HEK293 (cell line): ENCODE data around the gene ATP1A3.

ENCODE experiments used
- BCL11B ChIP-seq: fragments of 450-650 bp; formaldehyde crosslinking; IDR thresholded peaks from 2 replicates; pipeline ENCODE4 v1.5.1; 2016; ENCODE audit warnings: low read depth, missing biosample characterization, missing genetic modification characterization
- GFI1B ChIP-seq: fragments of 450-650 bp; formaldehyde crosslinking; IDR thresholded peaks from 2 replicates; pipeline ENCODE4 v1.5.1; 2016; ENCODE audit warnings: missing biosample characterization, missing genetic modification characterization
- GLIS1 ChIP-seq: fragments of 450-650 bp; formaldehyde crosslinking; IDR thresholded peaks from 2 replicates; pipeline ENCODE4 v1.5.1; 2016; ENCODE audit warnings: missing biosample characterization, missing genetic modification characterization
- KLF9 ChIP-seq: fragments of 450-650 bp; formaldehyde crosslinking; IDR thresholded peaks from 2 replicates; pipeline ENCODE4 v1.5.1; 2016; ENCODE audit warnings: missing biosample characterization, missing genetic modification characterization, low read depth
- MZF1 ChIP-seq: fragments of 450-650 bp; formaldehyde crosslinking; IDR thresholded peaks from 2 replicates; pipeline ENCODE4 v1.5.1; 2017; ENCODE audit warnings: missing biosample characterization, missing genetic modification characterization, borderline replicate concordance
- SP2 ChIP-seq: fragments of 450-650 bp; formaldehyde crosslinking; IDR thresholded peaks from 2 replicates; pipeline ENCODE4 v1.5.1; 2016; ENCODE audit warnings: missing biosample characterization, missing genetic modification characterization
- SP3 ChIP-seq: fragments of 450-650 bp; formaldehyde crosslinking; IDR thresholded peaks from 2 replicates; pipeline ENCODE4 v1.5.1; 2016; ENCODE audit warnings: missing biosample characterization, missing genetic modification characterization
- ZBTB1 ChIP-seq: fragments of 450-650 bp; formaldehyde crosslinking; IDR thresholded peaks from 2 replicates; pipeline ENCODE4 v1.5.1; 2016; ENCODE audit warnings: missing biosample characterization, missing genetic modification characterization
- ZFHX2 ChIP-seq: fragments of 450-650 bp; formaldehyde crosslinking; conservative IDR thresholded peaks from 2 replicates; pipeline ENCODE4 v1.5.1; 2016; ENCODE audit warnings: missing biosample characterization, missing genetic modification characterization
- ZFP69B ChIP-seq: fragments of 450-650 bp; formaldehyde crosslinking; IDR thresholded peaks from 2 replicates; pipeline ENCODE4 v1.5.1; 2016; ENCODE audit warnings: missing biosample characterization, missing genetic modification characterization
- ZNF24 ChIP-seq: fragments of 450-650 bp; formaldehyde crosslinking; IDR thresholded peaks from 2 replicates; pipeline ENCODE4 v1.5.1; 2016; ENCODE audit warnings: missing biosample characterization, missing genetic modification characterization
- ZNF274 ChIP-seq, 2 experiments: fragments of 200-500 bp in 1 of 2; fragments of 450-650 bp in 1 of 2; sonication (Bioruptor generic) in 1 of 2; formaldehyde crosslinking in 1 of 2; IDR thresholded peaks; 2 replicates each; pipeline versions ENCODE4 v1.5.1 to v1.6.1; 2014 to 2016; ENCODE audit warnings: borderline replicate concordance in 1 of 2, inconsistent platforms in 1 of 2, low read length in 1 of 2, missing biosample characterization in 1 of 2, missing genetic modification characterization in 1 of 2
- ZNF292 ChIP-seq: fragments of 450-650 bp; formaldehyde crosslinking; IDR thresholded peaks from 2 replicates; pipeline ENCODE4 v1.5.1; 2016; ENCODE audit warnings: low read depth, missing biosample characterization, missing genetic modification characterization, borderline replicate concordance
- ZNF335 ChIP-seq: fragments of 450-650 bp; formaldehyde crosslinking; conservative IDR thresholded peaks from 2 replicates; pipeline ENCODE4 v1.5.1; 2016; ENCODE audit warnings: missing biosample characterization, missing genetic modification characterization
- ZNF391 ChIP-seq: fragments of 450-650 bp; formaldehyde crosslinking; IDR thresholded peaks from 2 replicates; pipeline ENCODE4 v1.5.1; 2016; ENCODE audit warnings: low read depth, missing biosample characterization, missing genetic modification characterization, borderline replicate concordance
- ZNF394 ChIP-seq: fragments of 450-650 bp; formaldehyde crosslinking; IDR thresholded peaks from 2 replicates; pipeline ENCODE4 v1.5.1; 2016; ENCODE audit warnings: missing biosample characterization, missing genetic modification characterization, mild to moderate bottlenecking, moderate library complexity, borderline replicate concordance
- ZNF423 ChIP-seq: fragments of 450-650 bp; formaldehyde crosslinking; IDR thresholded peaks from 2 replicates; pipeline ENCODE4 v1.5.1; 2016; ENCODE audit warnings: missing biosample characterization, missing genetic modification characterization
- ZNF501 ChIP-seq: fragments of 450-650 bp; formaldehyde crosslinking; IDR thresholded peaks from 2 replicates; pipeline ENCODE4 v1.5.1; 2016; ENCODE audit warnings: missing biosample characterization, missing genetic modification characterization
- ZNF571 ChIP-seq: fragments of 450-650 bp; formaldehyde crosslinking; IDR thresholded peaks from 2 replicates; pipeline ENCODE4 v1.5.0; 2017; ENCODE audit warnings: missing biosample characterization, missing genetic modification characterization
- ZNF660 ChIP-seq: fragments of 450-650 bp; IDR thresholded peaks from 2 replicates; pipeline ENCODE4 v1.5.1; 2018; ENCODE audit warnings: missing biosample characterization, mild to moderate bottlenecking, missing genetic modification characterization
- ZNF670 ChIP-seq: fragments of 450-650 bp; formaldehyde crosslinking; IDR thresholded peaks from 2 replicates; pipeline ENCODE4 v1.5.1; 2016; ENCODE audit warnings: missing biosample characterization, missing genetic modification characterization, low read depth
- ZNF747 ChIP-seq: fragments of 450-650 bp; formaldehyde crosslinking; IDR thresholded peaks from 2 replicates; pipeline ENCODE4 v1.5.1; 2016; ENCODE audit warnings: missing biosample characterization, missing genetic modification characterization
- ZNF777 ChIP-seq: fragments of 450-650 bp; formaldehyde crosslinking; IDR thresholded peaks from 2 replicates; pipeline ENCODE4 v1.5.1; 2017; ENCODE audit warnings: missing biosample characterization, missing genetic modification characterization, borderline replicate concordance
- ZXDB ChIP-seq: fragments of 450-650 bp; formaldehyde crosslinking; IDR thresholded peaks from 2 replicates; pipeline ENCODE4 v1.5.1; 2016; ENCODE audit warnings: missing biosample characterization, missing genetic modification characterization
- TF ChIP-seq, protein P1 (sequence below): fragments of 450-650 bp; formaldehyde crosslinking; IDR thresholded peaks from 2 replicates; pipeline ENCODE4 v1.5.1; 2017; ENCODE audit warnings: missing biosample characterization, missing genetic modification characterization
- TF ChIP-seq, protein P2 (sequence below): fragments of 450-650 bp; formaldehyde crosslinking; IDR thresholded peaks from 2 replicates; pipeline ENCODE4 v1.5.1; 2017; ENCODE audit warnings: missing biosample characterization, missing genetic modification characterization
- TF ChIP-seq, protein P3 (sequence below): fragments of 450-650 bp; formaldehyde crosslinking; IDR thresholded peaks from 2 replicates; pipeline ENCODE4 v1.5.1; 2016; ENCODE audit warnings: missing biosample characterization, missing genetic modification characterization, low read depth
- TF ChIP-seq, protein P4 (sequence below): IDR thresholded peaks from 2 replicates; pipeline ENCODE4 v1.6.1; 2011; ENCODE audit warnings: mild to moderate bottlenecking, low read depth, low read length, borderline replicate concordance
- TF ChIP-seq, protein P5 (sequence below): fragments of 450-650 bp; formaldehyde crosslinking; IDR thresholded peaks from 2 replicates; pipeline ENCODE4; 2016; ENCODE audit warnings: missing biosample characterization, missing genetic modification characterization
- TF ChIP-seq, protein P6 (sequence below): fragments of 450-650 bp; formaldehyde crosslinking; IDR thresholded peaks from 2 replicates; pipeline ENCODE4 v1.5.1; 2016; ENCODE audit warnings: missing biosample characterization, missing genetic modification characterization

ATP1A3 gene

DNA sequence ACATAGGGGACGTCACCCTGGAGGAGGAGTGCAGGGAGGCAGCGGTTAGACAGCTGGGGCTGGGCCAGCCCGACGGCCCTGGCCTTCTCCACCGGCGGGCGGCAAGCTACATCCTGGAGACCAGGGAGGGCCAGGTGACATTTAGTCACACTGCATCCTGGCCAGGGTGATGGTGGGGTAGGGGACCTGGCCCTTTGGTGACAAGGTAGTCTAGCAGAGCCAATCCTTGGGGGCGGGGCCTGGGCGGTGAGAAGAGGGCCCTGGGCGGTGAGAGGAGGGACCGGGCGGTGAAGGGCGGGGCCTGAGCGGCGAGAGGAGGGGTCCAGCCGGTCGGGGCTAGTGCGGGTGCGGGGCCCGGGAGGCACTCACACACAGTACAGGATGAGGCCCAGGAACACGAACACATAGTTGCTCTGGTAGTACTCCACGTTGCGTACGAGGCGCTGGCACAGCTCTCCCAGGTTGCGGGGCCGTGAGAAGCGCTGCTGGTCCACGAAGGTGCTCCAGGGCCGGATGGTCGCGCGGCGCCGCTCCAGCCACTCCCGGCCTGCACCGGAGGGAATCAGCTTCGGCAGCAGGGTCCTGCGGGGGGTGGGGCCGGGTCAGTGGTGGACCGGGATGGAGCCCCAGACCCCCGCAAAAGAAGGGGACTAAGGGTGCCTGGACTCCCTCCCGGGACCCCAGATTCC lies 35.5 kb downstream of the ATP1A3 start (continued):
- TF ChIP-seq GFI1B (0 out of 2 replicates have a peak, but pooled peaks have one; percentile 16), ZNF391 (tag by site-specific recombination) (peak; percentile 69; the same call in 1 of the 2 replicates), ZNF423 (no peak), BCL11B (tag by site-specific recombination) (0 out of 2 replicates have a peak, but pooled peaks have one; percentile 61), ZNF777 (0 out of 2 replicates have a peak, but pooled peaks have one; percentile 60), ZBTB1 (tag by site-specific recombination) (0 out of 2 replicates have a peak, but pooled peaks have one; percentile 43), ZNF571 (tag by site-specific recombination) (no peak), ZNF24 (tag by site-specific recombination) (peak; percentile 34; the same call in 1 of the 2 replicates), ZNF292 (tag by site-specific recombination) (no peak), KLF9 (tag by site-specific recombination) (peak; percentile 76), ZNF274 (IDR thresholded peaks at IDR 0.05; ENCODE audit: low read length) (no peak), ZNF274 (tag by site-specific recombination; IDR thresholded peaks at IDR 0.05; ENCODE audit: borderline replicate concordance) (0 out of 2 replicates have a peak, but pooled peaks have one; percentile 58), GLIS1 (tag by site-specific recombination) (peak; percentile 54), SP3 (tag by site-specific recombination) (peak; percentile 97), ZNF501 (tag by site-specific recombination) (peak; percentile 82), ZNF660 (tag by site-specific recombination) (0 out of 2 replicates have a peak, but pooled peaks have one; percentile 31), MZF1 (tag by site-specific recombination) (peak; percentile 15; the same call in 1 of the 2 replicates), ZNF394 (peak; percentile 74), ZNF335 (peak; percentile 98), ZFP69B (tag by site-specific recombination) (peak; percentile 76), SP2 (tag by site-specific recombination) (peak; percentile 91), ZXDB (peak; percentile 70), ZFHX2 (tag by site-specific recombination) (0 out of 2 replicates have a peak, but pooled peaks have one; percentile 21), ZNF670 (tag by site-specific recombination) (no peak), ZNF747 (tag by site-specific recombination) (no peak)
- TF ChIP-seq, protein P1, sequence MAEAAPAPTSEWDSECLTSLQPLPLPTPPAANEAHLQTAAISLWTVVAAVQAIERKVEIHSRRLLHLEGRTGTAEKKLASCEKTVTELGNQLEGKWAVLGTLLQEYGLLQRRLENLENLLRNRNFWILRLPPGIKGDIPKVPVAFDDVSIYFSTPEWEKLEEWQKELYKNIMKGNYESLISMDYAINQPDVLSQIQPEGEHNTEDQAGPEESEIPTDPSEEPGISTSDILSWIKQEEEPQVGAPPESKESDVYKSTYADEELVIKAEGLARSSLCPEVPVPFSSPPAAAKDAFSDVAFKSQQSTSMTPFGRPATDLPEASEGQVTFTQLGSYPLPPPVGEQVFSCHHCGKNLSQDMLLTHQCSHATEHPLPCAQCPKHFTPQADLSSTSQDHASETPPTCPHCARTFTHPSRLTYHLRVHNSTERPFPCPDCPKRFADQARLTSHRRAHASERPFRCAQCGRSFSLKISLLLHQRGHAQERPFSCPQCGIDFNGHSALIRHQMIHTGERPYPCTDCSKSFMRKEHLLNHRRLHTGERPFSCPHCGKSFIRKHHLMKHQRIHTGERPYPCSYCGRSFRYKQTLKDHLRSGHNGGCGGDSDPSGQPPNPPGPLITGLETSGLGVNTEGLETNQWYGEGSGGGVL (tag by site-specific recombination) = peak; percentile 51; the same call in 1 of the 2 replicates
- TF ChIP-seq, protein P2, sequence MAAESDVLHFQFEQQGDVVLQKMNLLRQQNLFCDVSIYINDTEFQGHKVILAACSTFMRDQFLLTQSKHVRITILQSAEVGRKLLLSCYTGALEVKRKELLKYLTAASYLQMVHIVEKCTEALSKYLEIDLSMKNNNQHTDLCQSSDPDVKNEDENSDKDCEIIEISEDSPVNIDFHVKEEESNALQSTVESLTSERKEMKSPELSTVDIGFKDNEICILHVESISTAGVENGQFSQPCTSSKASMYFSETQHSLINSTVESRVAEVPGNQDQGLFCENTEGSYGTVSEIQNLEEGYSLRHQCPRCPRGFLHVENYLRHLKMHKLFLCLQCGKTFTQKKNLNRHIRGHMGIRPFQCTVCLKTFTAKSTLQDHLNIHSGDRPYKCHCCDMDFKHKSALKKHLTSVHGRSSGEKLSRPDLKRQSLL (tag by site-specific recombination) = peak; percentile 7; the same call in 1 of the 2 replicates
- TF ChIP-seq, protein P3, sequence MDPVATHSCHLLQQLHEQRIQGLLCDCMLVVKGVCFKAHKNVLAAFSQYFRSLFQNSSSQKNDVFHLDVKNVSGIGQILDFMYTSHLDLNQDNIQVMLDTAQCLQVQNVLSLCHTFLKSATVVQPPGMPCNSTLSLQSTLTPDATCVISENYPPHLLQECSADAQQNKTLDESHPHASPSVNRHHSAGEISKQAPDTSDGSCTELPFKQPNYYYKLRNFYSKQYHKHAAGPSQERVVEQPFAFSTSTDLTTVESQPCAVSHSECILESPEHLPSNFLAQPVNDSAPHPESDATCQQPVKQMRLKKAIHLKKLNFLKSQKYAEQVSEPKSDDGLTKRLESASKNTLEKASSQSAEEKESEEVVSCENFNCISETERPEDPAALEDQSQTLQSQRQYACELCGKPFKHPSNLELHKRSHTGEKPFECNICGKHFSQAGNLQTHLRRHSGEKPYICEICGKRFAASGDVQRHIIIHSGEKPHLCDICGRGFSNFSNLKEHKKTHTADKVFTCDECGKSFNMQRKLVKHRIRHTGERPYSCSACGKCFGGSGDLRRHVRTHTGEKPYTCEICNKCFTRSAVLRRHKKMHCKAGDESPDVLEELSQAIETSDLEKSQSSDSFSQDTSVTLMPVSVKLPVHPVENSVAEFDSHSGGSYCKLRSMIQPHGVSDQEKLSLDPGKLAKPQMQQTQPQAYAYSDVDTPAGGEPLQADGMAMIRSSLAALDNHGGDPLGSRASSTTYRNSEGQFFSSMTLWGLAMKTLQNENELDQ (tag by site-specific recombination) = no peak
- TF ChIP-seq, protein P4, sequence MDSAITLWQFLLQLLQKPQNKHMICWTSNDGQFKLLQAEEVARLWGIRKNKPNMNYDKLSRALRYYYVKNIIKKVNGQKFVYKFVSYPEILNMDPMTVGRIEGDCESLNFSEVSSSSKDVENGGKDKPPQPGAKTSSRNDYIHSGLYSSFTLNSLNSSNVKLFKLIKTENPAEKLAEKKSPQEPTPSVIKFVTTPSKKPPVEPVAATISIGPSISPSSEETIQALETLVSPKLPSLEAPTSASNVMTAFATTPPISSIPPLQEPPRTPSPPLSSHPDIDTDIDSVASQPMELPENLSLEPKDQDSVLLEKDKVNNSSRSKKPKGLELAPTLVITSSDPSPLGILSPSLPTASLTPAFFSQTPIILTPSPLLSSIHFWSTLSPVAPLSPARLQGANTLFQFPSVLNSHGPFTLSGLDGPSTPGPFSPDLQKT = no peak
- TF ChIP-seq, protein P5, sequence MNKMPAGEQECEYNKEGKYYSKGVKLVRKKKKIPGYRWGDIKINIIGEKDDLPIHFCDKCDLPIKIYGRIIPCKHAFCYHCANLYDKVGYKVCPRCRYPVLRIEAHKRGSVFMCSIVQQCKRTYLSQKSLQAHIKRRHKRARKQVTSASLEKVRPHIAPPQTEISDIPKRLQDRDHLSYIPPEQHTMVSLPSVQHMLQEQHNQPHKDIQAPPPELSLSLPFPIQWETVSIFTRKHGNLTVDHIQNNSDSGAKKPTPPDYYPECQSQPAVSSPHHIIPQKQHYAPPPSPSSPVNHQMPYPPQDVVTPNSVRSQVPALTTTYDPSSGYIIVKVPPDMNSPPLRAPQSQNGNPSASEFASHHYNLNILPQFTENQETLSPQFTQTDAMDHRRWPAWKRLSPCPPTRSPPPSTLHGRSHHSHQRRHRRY (tag by site-specific recombination) = peak; percentile 50
- TF ChIP-seq, protein P6, sequence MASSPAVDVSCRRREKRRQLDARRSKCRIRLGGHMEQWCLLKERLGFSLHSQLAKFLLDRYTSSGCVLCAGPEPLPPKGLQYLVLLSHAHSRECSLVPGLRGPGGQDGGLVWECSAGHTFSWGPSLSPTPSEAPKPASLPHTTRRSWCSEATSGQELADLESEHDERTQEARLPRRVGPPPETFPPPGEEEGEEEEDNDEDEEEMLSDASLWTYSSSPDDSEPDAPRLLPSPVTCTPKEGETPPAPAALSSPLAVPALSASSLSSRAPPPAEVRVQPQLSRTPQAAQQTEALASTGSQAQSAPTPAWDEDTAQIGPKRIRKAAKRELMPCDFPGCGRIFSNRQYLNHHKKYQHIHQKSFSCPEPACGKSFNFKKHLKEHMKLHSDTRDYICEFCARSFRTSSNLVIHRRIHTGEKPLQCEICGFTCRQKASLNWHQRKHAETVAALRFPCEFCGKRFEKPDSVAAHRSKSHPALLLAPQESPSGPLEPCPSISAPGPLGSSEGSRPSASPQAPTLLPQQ (tag by site-specific recombination) = peak; percentile 58
